Left ventricle myocardium superior (tissue), 1 donor: Measurements from ENCODE around the gene SKAP1. TPM values are rescaled to one million over a fixed set of nuclear protein-coding genes. Genes with fewer than 3 reads are reported as not detected.

ENCODE experiments used
- microRNA-seq: library from miRNA; unstranded; fragments of <30 nt; microRNA quantifications from one replicate; pipeline ENCODE4 v1.2.0, GENCODE V29; 2020; ENCODE audit warnings: borderline number of aligned reads
- total RNA-seq: library from RNA; stranded (reverse); fragmentation: NEBNext Ultra II Directional; extraction: Animal tissue kit (Norgen Biotek cat#: 25700); gene quantifications from one replicate; pipeline ENCODE4 v1.2.1, GENCODE V29; 2021
- donor health status: DM: no; HTN: yes; CAD: no; lungs with severe emphysema.

SKAP1 gene
- total RNA-seq, 1 donor from 2014 or later = 0.27 TPM

Small RNAs within 50 kb of the gene (microRNA-seq; reads per million reads assigned to microRNA genes)
- not detected for gene MIR1203

Other genes with a start within 250 kb of the SKAP1 start
- gene HOXB1, start 100.8 kb upstream of the SKAP1 start, total RNA-seq = not detected
- gene HOXB2, start 114.9 kb upstream of the SKAP1 start, total RNA-seq = 2.8 TPM
- 0.79 TPM for gene HOXB4, start 148.1 kb upstream of the SKAP1 start, total RNA-seq
- gene HOXB3, start 160.0 kb upstream of the SKAP1 start, total RNA-seq = 2.7 TPM
- gene HOXB5, start 163.6 kb upstream of the SKAP1 start, total RNA-seq = not detected
- 0.20 TPM for gene HOXB6, start 174.8 kb upstream of the SKAP1 start, total RNA-seq
- gene HOXB7, start 180.8 kb upstream of the SKAP1 start, total RNA-seq = 0.30 TPM
- not detected for gene HOXB8, start 185.1 kb upstream of the SKAP1 start, total RNA-seq
- not detected for gene HOXB9, start 196.1 kb upstream of the SKAP1 start, total RNA-seq